HFFc6 (cell line): ENCODE results near the gene COMP. TPM values are rescaled to one million over a fixed set of nuclear protein-coding genes. Genes with fewer than 3 reads are reported as not detected.

Experiments used
- DNase-seq: peaks from one replicate; pipeline ENCODE4 v3.0.0-alpha.2; 2018
- H3K27ac Mint-ChIP-seq: 2 replicates; pipeline ENCODE4 v1.8.0; 2020; ENCODE audit warnings: mild to moderate bottlenecking, mixed read lengths
- H3K27me3 Mint-ChIP-seq: 2 replicates; pipeline ENCODE4 v1.8.0; 2021; ENCODE audit warnings: mild to moderate bottlenecking, moderate library complexity, mixed read lengths; ENCODE audit not compliant: insufficient read depth
- H3K36me3 Mint-ChIP-seq: 2 replicates; pipeline ENCODE4 v1.8.0; 2021; ENCODE audit warnings: low read depth, mixed read lengths
- H3K4me1 Mint-ChIP-seq: 2 replicates; pipeline ENCODE4 v1.8.0; 2020; ENCODE audit warnings: low read depth, mixed read lengths
- H3K4me3 Mint-ChIP-seq: 2 replicates; pipeline ENCODE4 v1.8.0; 2020; ENCODE audit warnings: mild to moderate bottlenecking, moderate library complexity, mixed read lengths
- H3K9me3 Mint-ChIP-seq: 2 replicates; pipeline ENCODE4 v1.8.0; 2020; ENCODE audit warnings: mild to moderate bottlenecking, mixed read lengths
- total RNA-seq, 6 experiments: library from RNA; stranded (reverse); fragmentation: NEBNext Ultra II Directional; extraction: Animal tissue kit (Norgen Biotek cat#: 25700); gene quantifications; 2 replicates in 1 of 6; 3 replicates in 5 of 6; pipeline ENCODE4 v1.2.3, GENCODE V29; 2021
- TF ChIP-seq, protein P1 (sequence below): fragments of 200-600 bp; sonication (generic); IDR thresholded peaks from 2 replicates; pipeline ENCODE4 v1.5.0; 2021; ENCODE audit warnings: antibody characterized with exemption, mild to moderate bottlenecking

Gene COMP
- total RNA-seq, 6 experiments from 2014 or later = 0.67 to 6.1 (median 0.98) TPM

DNA sequence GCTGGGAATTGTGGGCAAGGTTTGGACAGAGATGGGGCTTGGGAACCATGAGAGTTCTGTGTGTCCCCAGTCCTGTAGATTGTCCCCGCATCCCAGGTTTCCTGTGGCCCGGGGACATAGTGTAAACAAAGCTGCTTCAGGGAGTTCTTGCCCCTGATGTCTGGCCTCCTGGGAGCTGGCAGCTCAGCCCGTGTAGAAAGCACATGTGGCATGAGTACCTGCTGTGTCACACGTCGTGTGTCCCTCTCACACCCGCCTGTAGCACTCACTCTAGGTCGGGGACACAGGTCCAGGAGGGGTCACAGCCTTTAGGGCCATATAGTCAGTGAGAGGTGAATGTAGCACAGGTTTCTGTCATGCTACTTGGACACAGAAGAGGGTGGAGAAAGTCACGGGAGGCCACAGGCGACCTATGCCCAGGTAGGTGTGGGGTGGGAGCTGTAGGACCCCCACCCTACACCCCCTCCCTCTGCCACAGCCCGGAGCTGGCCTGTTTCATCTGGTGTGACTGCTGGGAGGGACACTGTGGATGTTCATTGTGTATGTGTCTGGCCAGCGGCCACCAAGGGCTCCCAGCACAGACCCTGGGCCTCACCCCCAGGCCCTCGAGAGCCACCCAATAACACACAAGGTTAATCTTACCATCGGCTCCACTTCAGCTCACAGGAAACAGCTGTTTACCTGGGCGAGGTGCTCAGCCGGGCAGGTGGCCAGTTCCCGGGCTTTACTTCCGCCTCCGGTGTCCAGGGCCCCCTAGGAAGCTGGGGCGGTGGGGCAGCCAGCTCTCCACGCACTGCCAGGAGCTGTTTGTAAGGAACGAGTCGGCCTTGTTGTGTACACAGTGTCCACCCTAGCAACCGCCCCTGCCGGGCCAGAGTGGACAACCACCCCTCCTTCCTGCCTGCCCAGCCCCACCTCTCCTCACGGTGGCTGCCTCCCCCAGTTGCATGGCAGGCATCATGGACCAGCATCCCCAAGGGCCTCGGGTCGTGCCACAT is 49.7 kb downstream of the COMP start:
- no peaks in the 10 kb centered on the region for H3K4me1 Mint-ChIP-seq

DNA sequence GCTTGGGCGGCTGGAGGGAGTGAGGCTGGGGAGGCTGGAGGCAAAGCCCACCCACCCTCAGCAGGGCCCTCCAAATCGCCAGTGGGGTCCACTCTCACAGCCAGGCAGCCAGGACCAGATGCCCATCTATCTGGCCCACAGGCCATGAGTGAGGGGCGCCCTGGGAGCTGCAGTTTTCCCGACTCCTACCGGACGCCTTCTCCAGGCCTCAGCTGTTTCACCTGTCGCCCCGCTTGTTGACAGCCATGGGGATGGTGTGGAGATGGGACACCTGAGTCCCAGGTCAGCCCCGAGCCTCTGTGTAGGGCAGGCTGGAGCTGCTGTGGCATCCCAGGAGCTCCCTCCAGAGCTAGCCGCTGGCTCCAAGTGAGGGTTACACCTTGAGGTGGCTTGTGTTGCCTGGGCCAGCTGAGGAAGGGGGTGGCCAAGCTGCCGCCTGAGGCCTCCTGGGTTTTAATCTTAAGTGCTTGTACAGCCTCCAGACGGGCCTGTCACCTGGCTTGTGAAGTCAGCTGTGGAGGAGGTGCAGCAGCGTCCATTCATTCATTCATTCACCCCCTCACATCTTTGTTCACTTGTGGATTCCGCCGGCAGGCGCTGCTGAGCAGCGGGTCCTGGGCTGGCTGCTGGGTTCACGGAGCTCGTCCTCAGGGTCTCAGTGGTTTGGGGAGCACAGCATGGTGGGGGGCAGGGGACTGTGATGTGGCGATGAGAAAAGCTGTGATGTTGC is 52.0 kb downstream of the COMP start:
- Mint-ChIP-seq H3K9me3 (no peaks in the 10 kb centered on the region), H3K4me3 (no peak overlapping the region), H3K4me1 (no peaks in the 10 kb centered on the region), H3K36me3 (no peaks in the 10 kb centered on the region), H3K27ac (no peak overlapping the region), H3K27me3 (no peaks in the 10 kb centered on the region; the same call in 1 of the 2 replicates)
- TF ChIP-seq, protein P1, sequence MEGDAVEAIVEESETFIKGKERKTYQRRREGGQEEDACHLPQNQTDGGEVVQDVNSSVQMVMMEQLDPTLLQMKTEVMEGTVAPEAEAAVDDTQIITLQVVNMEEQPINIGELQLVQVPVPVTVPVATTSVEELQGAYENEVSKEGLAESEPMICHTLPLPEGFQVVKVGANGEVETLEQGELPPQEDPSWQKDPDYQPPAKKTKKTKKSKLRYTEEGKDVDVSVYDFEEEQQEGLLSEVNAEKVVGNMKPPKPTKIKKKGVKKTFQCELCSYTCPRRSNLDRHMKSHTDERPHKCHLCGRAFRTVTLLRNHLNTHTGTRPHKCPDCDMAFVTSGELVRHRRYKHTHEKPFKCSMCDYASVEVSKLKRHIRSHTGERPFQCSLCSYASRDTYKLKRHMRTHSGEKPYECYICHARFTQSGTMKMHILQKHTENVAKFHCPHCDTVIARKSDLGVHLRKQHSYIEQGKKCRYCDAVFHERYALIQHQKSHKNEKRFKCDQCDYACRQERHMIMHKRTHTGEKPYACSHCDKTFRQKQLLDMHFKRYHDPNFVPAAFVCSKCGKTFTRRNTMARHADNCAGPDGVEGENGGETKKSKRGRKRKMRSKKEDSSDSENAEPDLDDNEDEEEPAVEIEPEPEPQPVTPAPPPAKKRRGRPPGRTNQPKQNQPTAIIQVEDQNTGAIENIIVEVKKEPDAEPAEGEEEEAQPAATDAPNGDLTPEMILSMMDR = no peak
- no peak for DNase-seq

More for the DNA sequence above, 49.7 kb downstream of the COMP start:
- H3K36me3 Mint-ChIP-seq = no peaks in the 10 kb centered on the region
- no peaks in the 10 kb centered on the region; the same call in none of the 2 replicates for H3K27me3 Mint-ChIP-seq
- H3K4me3 Mint-ChIP-seq = no peak overlapping the region
- H3K27ac Mint-ChIP-seq = no peak overlapping the region
- TF ChIP-seq, protein P1 = no peak
- H3K9me3 Mint-ChIP-seq = no peaks in the 10 kb centered on the region
- no peak for DNase-seq

GRCh38 chr19:18737954-18738351 is 53.2 kb downstream of the COMP start:
- no peaks in the 10 kb centered on the region for H3K9me3 Mint-ChIP-seq
- no peak for DNase-seq
- no peaks in the 10 kb centered on the region; the same call in 1 of the 2 replicates for H3K27me3 Mint-ChIP-seq
- 0 out of 2 replicates have a peak, but pooled peaks cover 5% of the 10 kb centered on the region for H3K4me1 Mint-ChIP-seq
- H3K4me3 Mint-ChIP-seq = no peak overlapping the region
- TF ChIP-seq, protein P1 = no peak
- H3K27ac Mint-ChIP-seq = no peak overlapping the region
- no peaks in the 10 kb centered on the region for H3K36me3 Mint-ChIP-seq

DNA sequence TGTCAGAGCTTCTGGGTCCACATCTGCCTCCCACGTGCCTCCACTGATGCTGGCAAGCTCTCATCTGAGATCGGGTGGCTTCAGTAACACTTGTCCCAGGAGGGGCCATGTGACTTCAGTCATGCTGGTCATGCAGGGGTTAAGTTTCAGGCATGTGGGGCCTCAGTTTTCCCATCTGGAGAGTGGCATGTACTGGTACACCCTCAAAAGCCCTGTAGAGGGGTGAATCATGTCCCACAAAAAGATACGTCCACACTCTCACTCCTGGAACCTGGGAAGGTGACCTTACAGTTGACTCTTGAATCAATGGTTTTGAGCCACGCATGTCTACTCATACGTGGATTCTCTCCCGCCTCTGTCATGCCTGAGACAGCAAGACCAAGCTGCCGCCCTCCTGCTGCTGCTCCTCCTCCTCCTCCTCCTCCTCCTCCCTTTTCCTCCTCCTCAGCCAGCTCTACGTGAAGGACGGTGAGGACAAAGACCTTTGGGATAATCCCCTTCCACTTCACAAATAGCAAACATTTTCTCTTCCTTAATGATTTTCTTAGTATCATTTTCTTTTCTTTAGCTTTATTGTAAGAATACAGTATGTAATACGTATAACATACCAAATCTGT is 53.7 kb downstream of the COMP start:
- Mint-ChIP-seq H3K9me3 (no peaks in the 10 kb centered on the region), H3K4me3 (no peak overlapping the region), H3K36me3 (no peaks in the 10 kb centered on the region), H3K27ac (no peak overlapping the region), H3K4me1 (0 out of 2 replicates have a peak, but pooled peaks cover 5% of the 10 kb centered on the region), H3K27me3 (no peaks in the 10 kb centered on the region; the same call in 1 of the 2 replicates)
- DNase-seq = no peak
- TF ChIP-seq, protein P1 = no peak
